HFFc6 (cell line): ENCODE results near the gene YOD1. TPM values are rescaled to one million over a fixed set of nuclear protein-coding genes. Genes with fewer than 3 reads are reported as not detected.

Experiments used
- DNase-seq: peaks from one replicate; pipeline ENCODE4 v3.0.0-alpha.2; 2018
- H3K27ac Mint-ChIP-seq: 2 replicates; pipeline ENCODE4 v1.8.0; 2020; ENCODE audit warnings: mild to moderate bottlenecking, mixed read lengths
- H3K27me3 Mint-ChIP-seq: 2 replicates; pipeline ENCODE4 v1.8.0; 2021; ENCODE audit warnings: mild to moderate bottlenecking, moderate library complexity, mixed read lengths; ENCODE audit not compliant: insufficient read depth
- H3K36me3 Mint-ChIP-seq: 2 replicates; pipeline ENCODE4 v1.8.0; 2021; ENCODE audit warnings: low read depth, mixed read lengths
- H3K4me1 Mint-ChIP-seq: 2 replicates; pipeline ENCODE4 v1.8.0; 2020; ENCODE audit warnings: low read depth, mixed read lengths
- H3K4me3 Mint-ChIP-seq: 2 replicates; pipeline ENCODE4 v1.8.0; 2020; ENCODE audit warnings: mild to moderate bottlenecking, moderate library complexity, mixed read lengths
- H3K9me3 Mint-ChIP-seq: 2 replicates; pipeline ENCODE4 v1.8.0; 2020; ENCODE audit warnings: mild to moderate bottlenecking, mixed read lengths
- total RNA-seq, 6 experiments: library from RNA; stranded (reverse); fragmentation: NEBNext Ultra II Directional; extraction: Animal tissue kit (Norgen Biotek cat#: 25700); gene quantifications; 2 replicates in 1 of 6; 3 replicates in 5 of 6; pipeline ENCODE4 v1.2.3, GENCODE V29; 2021
- TF ChIP-seq, protein P1 (sequence below): fragments of 200-600 bp; sonication (generic); IDR thresholded peaks from 2 replicates; pipeline ENCODE4 v1.5.0; 2021; ENCODE audit warnings: antibody characterized with exemption, mild to moderate bottlenecking

YOD1 gene
- total RNA-seq, 6 experiments from 2014 or later, result 6.5 to 10.6 (median 7.1) TPM

DNA sequence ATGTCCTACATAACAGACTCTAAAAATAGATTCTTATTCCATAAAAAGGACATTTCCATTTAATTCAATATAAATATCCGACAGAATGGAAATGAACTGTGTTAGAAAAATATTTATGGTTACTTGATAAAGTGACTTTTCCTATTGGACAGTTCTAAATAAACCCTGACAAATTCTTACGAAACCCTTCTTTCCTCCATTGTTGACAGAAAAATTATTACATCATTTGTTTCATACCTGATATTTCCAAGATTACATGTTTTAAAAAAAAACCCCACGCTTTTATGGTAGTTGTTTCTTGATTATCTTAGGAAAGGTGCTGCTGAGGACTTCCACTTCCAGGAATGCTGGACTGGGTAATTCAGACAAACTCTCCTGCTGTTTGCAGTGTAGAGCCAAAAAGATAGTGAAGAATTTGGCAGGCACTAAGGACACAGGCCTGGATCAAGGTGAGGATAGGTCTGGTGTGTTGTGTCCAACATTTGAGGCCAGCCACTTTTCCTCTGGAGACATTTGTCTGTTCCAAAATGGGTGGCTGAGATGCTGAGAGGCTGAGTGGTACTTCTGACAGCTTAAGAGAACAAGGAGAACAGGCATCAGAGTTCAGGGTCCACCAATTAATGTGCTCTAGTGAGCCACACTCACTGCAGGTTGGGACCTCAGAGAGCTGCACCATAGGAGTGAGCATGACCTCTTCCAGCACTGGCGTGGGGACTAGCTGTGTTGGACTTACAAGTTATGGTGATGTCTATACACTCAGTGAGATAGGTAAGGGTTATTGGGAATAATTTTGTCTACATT is 11.4 kb downstream of the YOD1 start:
- peak overlapping the region; percentile 7 for H3K4me3 Mint-ChIP-seq
- H3K27me3 Mint-ChIP-seq, result peaks cover 2% of the 10 kb centered on the region; the same call in 1 of the 2 replicates
- TF ChIP-seq, protein P1, sequence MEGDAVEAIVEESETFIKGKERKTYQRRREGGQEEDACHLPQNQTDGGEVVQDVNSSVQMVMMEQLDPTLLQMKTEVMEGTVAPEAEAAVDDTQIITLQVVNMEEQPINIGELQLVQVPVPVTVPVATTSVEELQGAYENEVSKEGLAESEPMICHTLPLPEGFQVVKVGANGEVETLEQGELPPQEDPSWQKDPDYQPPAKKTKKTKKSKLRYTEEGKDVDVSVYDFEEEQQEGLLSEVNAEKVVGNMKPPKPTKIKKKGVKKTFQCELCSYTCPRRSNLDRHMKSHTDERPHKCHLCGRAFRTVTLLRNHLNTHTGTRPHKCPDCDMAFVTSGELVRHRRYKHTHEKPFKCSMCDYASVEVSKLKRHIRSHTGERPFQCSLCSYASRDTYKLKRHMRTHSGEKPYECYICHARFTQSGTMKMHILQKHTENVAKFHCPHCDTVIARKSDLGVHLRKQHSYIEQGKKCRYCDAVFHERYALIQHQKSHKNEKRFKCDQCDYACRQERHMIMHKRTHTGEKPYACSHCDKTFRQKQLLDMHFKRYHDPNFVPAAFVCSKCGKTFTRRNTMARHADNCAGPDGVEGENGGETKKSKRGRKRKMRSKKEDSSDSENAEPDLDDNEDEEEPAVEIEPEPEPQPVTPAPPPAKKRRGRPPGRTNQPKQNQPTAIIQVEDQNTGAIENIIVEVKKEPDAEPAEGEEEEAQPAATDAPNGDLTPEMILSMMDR, result no peak
- no peak for DNase-seq
- H3K4me1 Mint-ChIP-seq, result peaks cover 35% of the 10 kb centered on the region
- no peaks in the 10 kb centered on the region for H3K9me3 Mint-ChIP-seq
- peaks cover 19% of the 10 kb centered on the region for H3K36me3 Mint-ChIP-seq
- peak overlapping the region; percentile 65 for H3K27ac Mint-ChIP-seq

DNA sequence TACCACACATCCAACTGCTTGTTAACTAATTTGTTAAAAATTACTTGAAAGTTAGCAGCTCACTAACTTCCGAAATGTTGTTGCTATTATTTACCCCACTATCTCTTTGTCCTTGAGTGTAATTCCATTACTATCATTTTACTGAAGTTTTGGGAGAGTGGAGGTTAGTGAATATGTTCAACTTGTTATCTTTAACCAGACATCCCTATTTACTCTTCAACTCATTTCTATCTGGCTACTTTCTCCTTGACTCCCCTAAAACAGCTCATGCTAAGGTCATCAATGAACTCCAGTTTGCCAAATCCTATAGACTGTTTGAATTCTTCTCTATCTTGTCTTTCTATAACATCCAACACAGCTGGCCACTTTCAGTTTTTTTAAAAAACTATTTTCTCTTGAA is 14.1 kb downstream of the YOD1 start:
- no peak for DNase-seq
- H3K9me3 Mint-ChIP-seq, result no peaks in the 10 kb centered on the region

DNA sequence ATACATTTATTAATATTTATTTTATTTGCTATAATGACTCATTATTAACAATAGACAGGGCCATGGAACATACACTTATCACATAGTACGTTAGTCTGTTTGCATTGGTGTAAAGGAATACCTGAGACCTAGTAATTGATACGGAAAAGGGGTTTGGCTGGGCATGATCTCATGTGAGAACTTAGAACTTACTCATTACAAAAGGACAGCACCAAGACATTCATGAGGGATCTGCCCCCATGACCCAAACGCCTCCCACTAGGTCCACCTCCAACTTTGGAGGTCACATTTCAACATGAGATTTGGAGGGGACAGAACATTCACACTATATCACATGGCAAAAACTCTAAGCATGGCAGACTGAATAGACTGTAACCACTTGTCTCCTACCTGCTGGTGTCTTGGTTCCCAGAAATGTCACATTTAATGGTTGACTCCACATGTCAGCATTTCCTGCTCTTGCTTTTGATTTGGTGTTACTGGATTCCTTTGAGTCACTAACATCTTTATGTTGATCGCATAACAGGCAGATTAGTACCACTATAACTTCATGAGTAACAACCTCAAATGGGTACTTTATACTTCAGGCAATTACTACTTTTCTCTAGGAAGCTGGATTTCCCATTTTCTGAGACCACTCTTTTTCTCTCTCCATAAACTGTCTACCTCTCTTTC is 15.0 kb downstream of the YOD1 start:
- Mint-ChIP-seq H3K4me3 (no peak overlapping the region), H3K27me3 (peaks cover 2% of the 10 kb centered on the region; the same call in 1 of the 2 replicates), H3K9me3 (no peaks in the 10 kb centered on the region), H3K36me3 (no peaks in the 10 kb centered on the region), H3K4me1 (peaks cover 29% of the 10 kb centered on the region), H3K27ac (no peak overlapping the region; the same call in 1 of the 2 replicates)
- no peak for DNase-seq
- TF ChIP-seq, protein P1, result no peak

More for the DNA sequence above, 14.1 kb downstream of the YOD1 start:
- H3K4me3 Mint-ChIP-seq, result no peak overlapping the region
- peaks cover 2% of the 10 kb centered on the region; the same call in 1 of the 2 replicates for H3K27me3 Mint-ChIP-seq
- H3K27ac Mint-ChIP-seq, result no peak overlapping the region
- H3K36me3 Mint-ChIP-seq, result peaks cover 1% of the 10 kb centered on the region; the same call in 1 of the 2 replicates
- TF ChIP-seq, protein P1, result no peak
- peaks cover 32% of the 10 kb centered on the region for H3K4me1 Mint-ChIP-seq

DNA sequence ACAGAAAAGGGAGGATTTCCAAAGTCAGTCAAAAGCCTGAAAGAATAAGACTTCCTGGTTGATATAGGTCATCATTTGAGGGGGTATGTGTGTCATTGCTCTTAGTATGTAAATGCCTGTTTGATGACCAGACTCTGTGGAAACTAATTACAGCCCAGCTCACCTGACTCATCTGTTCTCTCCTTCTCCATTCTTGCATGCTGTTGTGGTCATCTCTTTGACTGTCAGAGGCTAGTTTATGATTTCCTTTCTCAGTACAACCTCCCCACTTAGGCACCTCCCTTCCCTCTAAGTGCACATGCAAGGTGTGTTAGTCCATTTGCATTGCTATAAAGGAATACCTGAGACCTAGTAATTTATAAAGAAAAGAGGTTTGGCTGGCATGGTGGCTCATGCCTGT is 16.0 kb downstream of the YOD1 start:
- TF ChIP-seq, protein P1, result no peak
- H3K36me3 Mint-ChIP-seq, result no peaks in the 10 kb centered on the region
- peaks cover 29% of the 10 kb centered on the region for H3K4me1 Mint-ChIP-seq
- H3K4me3 Mint-ChIP-seq, result no peak overlapping the region; the same call in 1 of the 2 replicates
- H3K27ac Mint-ChIP-seq, result no peak overlapping the region; the same call in 1 of the 2 replicates
- no peaks in the 10 kb centered on the region for H3K9me3 Mint-ChIP-seq
- peaks cover 2% of the 10 kb centered on the region; the same call in 1 of the 2 replicates for H3K27me3 Mint-ChIP-seq
- peak; percentile 85 for DNase-seq

DNA sequence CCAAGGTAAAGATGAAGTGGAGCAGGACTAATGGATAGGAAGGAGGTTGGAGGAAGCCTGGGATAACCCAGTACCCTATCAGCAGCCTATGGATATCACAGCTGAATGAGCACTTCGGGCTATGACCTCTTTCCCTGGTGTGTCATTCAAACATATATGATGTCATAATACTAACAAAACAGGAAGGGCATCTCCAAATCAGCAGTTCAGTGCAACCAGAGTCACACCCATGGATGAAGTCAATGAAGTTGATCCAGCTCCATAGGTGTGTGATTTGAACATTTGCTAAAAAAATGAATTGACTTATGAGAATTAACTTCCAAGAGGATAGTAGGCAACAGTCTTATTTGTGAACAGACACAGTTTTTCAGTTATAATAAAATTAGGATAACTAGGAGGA is 16.8 kb downstream of the YOD1 start:
- H3K36me3 Mint-ChIP-seq, result no peaks in the 10 kb centered on the region
- no peak for DNase-seq
- H3K27ac Mint-ChIP-seq, result no peak overlapping the region; the same call in none of the 2 replicates
- H3K4me3 Mint-ChIP-seq, result no peak overlapping the region
- H3K4me1 Mint-ChIP-seq, result peaks cover 29% of the 10 kb centered on the region
- TF ChIP-seq, protein P1, result no peak
- peaks cover 2% of the 10 kb centered on the region; the same call in 1 of the 2 replicates for H3K27me3 Mint-ChIP-seq
- no peaks in the 10 kb centered on the region for H3K9me3 Mint-ChIP-seq
